GM18951 (cell line): ENCODE data around the gene FNTB.

Experiments used
- POLR2A ChIP-seq: IDR thresholded peaks from 4 replicates; pipeline ENCODE4 v1.6.1; 2011; ENCODE audit warnings: mild to moderate bottlenecking; ENCODE audit not compliant: insufficient read length, insufficient read depth; ENCODE audit errors: extremely low read depth
- in situ Hi-C: fragments of 300-500 bp; cut with MboI; formaldehyde crosslinking; loops from one replicate; pipeline ENCODE4 v1.12.0; 2022; ENCODE audit warnings: low sequenced_read_pairs, mixed read lengths, inconsistent platforms; ENCODE audit not compliant: unreplicated experiment

FNTB gene

DNA sequence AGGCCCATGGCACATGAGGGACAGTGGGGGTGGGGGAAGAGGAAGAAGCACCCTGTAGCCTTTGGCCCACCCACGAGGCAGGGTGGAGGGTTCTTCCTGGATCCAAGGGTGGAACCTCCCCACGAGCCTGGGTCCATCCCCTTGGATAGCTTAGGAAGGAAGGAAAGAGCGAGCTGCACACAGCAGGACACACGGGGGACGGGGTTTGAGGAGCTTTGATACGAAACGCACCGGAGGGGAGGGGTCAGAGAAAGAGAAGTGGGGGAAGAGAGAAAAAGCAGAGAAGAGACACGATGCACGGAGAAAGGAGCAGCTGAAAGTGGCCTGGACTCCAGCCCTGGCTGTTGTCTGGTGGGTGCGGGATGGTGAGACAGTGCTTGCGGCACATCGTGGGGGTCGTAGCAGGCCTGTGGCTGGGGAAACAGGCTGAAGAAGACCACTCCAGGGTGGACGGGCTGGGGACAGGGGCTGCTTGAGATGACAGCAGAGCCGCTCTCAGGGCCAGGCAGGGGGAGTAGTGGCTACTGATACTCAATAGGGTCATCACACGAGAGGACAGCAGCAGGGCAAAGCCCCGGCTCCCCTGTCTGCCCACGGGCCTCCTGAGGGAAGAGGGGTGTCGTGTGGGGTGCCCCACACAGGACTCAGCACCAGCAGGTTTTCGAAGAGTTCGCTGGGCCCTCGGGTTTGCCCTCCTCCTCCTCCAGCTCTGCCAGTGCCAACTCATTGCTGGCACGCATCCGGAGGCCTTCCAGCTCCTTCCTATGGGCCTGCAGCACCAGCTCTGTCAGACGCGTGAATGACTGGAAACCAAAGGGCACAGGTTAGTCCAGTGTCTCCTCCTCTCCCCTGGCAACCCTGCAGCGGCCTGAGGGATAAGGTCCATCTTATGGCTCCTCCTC is 38.7 kb upstream of the FNTB start:
- in situ Hi-C loops = no loop called here
- TF ChIP-seq POLR2A = no peak

DNA sequence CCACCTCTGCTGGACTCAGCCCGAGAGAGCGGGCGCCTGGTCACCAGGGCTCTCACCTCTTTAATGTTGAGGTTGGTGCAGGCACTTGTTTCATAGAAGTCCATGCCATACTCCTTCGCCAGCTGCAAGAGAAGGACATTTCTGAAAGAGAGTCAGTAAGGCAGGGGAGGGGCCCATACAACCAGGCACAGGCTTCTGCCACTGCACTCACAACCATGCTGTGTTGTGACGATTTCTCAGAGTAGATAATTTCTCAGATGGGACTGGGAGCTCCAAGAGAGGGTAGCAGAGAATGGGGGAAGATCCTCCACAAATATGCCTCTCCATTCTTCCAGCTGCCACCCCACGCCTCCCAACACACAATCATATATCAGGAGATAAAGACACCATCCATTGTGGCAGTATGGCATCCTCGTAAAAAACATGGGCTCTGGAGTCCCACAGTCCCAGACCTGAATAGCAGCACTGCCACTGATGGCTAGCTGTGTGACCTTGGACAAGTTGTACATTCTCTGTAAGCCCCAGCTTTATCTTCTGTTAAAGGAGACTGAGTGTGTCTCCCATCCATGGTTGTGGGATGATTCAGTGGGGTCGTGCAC is 38.0 kb upstream of the FNTB start:
- in situ Hi-C loops = no loop called here
- no peak for TF ChIP-seq POLR2A

DNA sequence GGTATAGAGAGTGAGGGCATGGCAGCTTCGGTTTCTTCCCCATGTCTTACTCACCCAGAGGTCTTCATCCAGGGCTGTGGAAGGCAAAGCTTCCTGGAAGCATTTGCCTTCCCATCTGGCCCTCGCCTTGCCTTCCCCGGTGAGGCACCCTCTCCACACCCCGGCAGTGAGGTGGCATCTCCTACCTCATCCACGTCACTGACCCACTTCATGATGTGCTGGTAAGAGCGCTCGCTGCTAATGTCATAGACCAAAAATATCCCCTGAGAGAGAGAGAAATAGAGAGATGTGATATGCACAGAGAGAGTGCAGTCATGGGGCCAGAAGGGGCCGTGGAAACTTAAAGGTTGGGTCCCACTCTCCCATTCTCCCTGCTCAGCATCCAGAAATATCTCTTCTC is 35.8 kb upstream of the FNTB start:
- no peak for TF ChIP-seq POLR2A
- in situ Hi-C loops = no loop called here

DNA sequence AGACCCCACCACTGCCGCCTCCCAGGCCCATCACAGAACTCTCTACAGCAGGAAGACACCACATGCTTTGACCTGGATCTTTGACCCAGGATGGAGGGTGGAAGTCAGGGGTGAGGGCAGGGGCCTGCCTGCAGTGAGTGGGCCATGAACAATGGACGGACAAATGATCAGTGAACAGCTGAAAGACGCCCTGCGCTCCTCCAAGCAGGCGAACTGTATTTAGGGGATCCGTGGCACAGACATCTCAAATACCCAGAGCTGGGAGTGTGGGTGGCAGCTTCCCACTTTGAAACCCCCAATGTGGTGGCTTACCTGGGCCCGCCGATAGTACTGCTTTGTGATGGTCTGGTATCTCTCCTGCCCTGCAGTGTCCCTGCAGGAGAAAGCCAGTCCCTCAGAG is 35.4 kb upstream of the FNTB start:
- TF ChIP-seq POLR2A = no peak
- in situ Hi-C loops = no loop called here

DNA sequence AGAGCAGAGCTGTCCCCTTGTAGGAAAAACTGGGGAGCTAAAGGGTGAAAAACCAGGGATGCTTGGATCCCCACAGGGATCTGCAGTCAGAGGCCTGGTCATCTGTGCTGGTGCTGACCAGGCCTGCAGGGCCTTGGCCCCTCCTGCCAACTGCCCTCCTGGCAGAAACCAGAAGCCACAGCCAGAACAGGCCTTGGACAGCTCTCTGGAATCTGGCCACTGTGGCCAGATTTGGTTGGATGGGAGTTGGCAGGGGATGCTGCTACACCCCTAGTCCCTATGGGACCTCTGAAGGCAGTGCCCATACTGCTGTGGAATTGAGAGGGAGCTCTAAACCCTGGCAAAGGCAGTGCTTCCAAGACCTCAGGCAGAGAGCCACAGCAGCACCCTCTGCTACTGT is 35.0 kb upstream of the FNTB start:
- no peak for TF ChIP-seq POLR2A
- in situ Hi-C loops = no loop called here

DNA sequence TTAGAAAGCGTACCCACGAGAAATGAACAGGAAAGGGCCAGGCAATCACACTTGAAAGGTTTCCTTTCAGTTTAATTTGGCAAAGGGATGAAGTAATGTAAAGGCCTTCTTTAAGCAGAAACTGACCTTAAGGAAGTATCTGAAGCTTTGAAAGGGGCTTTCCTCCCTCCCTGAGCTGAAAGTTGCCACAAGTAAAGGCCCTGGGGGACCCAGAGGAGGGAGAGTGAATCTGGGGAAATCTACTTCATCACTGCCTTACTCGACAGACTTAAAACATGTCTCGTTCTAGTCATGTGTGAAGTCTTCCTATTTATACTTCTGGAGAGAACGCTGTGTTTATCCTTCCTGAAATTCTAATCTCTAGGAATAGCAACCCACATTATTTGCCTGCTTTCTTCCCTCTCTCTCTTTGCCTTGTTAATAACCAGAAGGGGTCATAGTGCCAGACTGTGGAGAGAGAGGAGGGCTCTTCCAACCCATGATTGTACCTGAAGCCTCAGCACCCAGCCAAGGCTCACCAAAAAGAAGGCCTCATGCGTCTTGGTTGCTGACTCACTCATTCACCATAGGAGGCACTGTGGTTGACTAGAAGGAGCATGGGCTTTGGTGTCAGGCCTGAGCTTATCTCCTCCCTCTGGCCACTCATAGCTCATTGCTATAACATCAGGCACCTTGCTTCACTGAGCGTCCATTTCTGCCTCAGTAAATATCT is 33.9 kb upstream of the FNTB start:
- in situ Hi-C loops = no loop called here
- TF ChIP-seq POLR2A = no peak

DNA sequence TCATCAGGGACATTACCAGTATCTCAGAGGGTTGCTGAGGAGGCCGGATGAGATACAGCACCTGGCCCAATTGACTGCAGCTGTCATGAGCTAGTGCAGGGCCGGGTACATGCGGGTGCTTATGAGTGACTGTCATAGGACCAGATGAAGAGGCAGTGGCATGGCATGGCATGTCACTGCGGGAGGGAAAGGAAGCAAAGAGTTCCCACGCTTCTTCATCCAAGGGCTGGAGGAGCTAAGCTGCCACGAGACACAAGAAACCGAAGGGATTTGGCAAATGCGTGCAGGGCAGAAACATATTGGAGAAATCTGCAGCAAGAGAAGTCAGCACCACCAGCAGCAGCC is 33.4 kb upstream of the FNTB start:
- in situ Hi-C loops = no loop called here
- TF ChIP-seq POLR2A = no peak

DNA sequence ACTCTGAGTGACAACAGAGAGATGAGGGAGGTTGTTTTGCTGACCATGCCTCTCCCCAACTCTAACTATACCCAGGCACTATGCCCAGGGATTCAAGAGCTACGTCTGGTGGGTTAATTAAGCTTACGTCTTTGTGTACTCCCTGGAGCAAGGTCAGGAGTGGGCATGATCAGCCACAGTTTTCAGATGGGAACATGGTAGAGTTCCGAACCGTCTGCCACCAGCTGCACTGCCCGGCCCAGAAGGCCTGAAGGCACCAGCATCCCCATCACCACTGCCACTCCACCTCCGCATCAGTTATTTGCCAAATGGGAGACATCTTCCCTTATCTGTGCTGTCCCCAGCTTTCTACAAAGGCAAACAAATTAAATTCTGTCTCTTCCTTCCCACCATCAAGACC is 33.0 kb upstream of the FNTB start:
- no peak for TF ChIP-seq POLR2A
- in situ Hi-C loops = no loop called here

DNA sequence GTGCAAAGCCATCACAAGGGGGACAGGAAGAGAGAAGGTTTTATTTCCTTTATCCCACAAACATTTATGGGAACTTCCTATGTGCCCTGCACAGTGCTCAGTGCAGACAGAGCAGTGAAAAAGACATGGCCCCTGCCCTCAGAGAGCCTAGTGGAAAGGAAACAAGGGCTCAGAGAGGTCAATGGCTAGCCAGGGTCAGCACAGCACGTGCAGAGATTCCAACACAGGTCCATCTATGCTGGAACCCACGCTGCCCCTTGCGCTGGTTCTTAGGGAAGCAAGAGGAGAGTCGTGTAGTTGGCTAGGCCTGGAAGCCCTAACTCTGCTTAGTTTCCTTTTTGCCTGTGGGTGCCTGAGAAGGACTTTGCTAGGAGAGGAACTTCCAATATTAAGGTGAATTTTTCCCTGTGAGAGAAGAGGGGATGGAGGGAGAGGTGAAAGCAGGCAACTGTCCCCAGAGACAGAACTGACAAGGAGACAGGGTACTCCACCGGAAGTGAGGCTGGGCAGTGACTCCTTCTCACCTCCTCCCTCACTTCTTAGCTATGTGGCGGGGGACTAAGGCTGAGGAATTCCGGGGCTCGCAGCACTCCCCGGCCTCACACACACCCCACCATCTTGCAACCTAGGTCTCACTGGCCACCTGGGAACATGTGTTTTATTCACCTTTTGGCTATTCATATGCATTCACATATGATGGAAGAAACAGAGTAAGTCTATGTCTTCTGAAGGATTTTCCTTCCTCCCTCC is 32.0 kb upstream of the FNTB start:
- TF ChIP-seq POLR2A = no peak
- in situ Hi-C loops = no loop called here

DNA sequence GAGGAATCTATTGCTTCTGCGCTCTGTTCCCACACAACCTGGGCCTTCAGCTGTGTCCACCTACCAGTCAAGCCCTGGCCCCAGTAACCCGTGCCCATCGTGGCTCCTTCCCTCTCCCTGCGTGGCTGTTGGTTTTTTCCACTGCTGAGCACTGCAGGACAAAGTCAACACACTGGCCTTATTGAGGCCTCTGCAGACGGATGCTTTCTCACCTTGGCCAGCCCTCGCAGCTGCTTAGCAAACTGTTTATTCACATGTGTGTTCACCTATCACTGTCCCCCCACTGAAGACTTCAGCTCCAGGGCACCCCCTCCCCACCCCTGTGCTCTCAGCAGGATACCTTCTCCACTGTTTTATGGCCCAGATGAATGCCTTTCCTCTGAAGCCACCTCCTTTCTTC is 31.4 kb upstream of the FNTB start:
- no peak for TF ChIP-seq POLR2A
- in situ Hi-C loops = no loop called here

DNA sequence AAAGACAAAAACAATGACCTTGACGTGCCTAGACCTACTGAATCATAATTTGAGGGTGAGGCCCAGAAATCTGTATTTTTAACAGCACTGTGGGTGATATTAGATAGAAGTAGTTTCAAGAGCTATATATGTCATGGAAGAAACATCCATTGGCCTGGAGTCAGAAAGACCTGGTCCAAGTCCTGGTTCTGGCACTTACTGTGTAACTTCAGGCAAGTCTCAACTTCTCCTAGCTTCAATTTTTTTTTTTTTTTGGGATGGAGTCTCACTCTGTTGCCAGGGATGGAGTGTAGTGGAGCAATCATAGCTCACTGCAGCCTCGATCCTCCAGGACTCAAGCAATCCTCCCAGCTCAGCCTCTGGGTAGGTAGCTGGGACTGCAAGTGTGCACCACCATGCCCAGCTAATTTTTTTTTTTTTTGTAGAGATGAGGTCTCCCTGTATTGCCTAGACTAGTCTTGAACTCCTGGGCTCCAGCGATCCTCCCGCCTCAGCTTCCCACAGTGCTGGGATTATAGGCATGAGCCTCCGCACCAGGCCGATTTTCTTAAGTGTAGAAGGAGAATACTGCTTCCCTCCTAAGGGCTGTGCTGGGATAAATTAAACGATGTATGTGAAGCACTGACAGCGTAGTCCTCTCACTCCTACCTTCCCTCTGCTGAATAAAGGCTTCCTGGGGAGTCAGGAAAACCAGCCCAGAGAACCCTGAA is 29.8 kb upstream of the FNTB start:
- in situ Hi-C loops = no loop called here
- no peak for TF ChIP-seq POLR2A

DNA sequence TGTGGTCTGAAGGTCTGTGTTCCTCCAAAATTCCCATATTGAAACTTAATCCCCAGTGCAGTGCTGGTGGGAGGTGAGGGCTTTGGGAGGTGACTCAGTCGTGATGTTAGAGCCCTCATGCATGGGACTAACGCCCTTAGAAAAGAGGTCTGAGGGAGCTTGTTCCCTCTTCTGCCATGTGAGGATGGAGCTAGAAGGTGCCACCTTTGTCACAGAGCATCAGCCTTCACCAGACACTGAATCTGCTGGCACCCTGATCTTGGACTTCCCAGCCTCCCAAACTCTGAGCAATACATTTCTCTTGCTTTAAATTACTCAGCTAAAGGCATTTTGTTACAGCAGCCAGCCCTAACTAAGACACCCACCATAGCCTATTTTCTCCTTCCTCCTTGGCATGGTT is 28.5 kb upstream of the FNTB start:
- TF ChIP-seq POLR2A = no peak
- in situ Hi-C loops = no loop called here

DNA sequence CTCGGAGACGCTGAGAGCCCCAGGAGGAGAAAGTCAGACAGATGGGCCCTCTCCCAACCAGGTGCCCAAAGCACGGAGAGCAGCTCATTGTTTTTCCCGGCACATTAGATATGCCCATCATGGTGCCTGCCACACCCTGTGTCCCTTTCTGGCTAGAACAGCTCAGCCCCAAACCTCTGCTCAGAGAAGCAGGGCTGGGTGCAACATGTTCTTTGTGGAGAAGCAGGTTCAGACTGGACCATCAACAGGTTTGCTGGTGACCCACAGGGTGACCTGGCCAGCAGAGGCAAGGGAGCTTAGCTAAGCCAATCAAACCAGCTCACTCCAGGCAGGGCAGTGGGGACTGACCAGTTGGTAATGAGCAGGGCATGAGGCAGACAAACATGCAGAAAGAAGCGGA is 28.0 kb upstream of the FNTB start:
- TF ChIP-seq POLR2A = no peak
- in situ Hi-C loops = no loop called here
